GM18868 (cell line): ENCODE measurements around the gene IRF9.

Experiments used
- ATAC-seq: cut with Tn5 transposase; IDR thresholded peaks from one replicate; pipeline ENCODE4 v1.9.1; 2021; ENCODE audit warnings: mild to moderate bottlenecking, moderate library complexity; ENCODE audit not compliant: unreplicated experiment

IRF9 gene

DNA sequence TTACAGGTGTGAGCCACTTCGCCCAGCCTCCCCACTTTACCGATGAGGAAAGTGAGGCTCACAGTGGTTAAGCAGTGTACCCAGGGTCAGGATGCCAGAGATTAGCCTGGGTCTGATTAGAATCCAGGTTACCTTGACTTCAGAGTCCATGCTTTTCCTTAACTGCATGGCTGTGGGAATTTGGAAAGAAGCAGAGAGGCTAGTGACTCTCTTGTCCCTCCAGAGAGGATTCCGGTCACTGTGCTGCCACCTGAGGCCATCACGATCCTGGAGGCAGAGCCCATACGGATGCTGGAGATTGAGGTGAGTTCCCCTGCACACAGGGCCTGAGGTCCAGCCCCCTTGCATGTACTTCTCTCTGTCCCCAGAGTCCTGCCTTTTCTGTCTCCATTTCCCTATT, 15.5 kb downstream of the IRF9 start:
- ATAC-seq, result no peak

GRCh38 chr14:24177041-24177825, 16.2 kb downstream of the IRF9 start:
- no peak for ATAC-seq

DNA sequence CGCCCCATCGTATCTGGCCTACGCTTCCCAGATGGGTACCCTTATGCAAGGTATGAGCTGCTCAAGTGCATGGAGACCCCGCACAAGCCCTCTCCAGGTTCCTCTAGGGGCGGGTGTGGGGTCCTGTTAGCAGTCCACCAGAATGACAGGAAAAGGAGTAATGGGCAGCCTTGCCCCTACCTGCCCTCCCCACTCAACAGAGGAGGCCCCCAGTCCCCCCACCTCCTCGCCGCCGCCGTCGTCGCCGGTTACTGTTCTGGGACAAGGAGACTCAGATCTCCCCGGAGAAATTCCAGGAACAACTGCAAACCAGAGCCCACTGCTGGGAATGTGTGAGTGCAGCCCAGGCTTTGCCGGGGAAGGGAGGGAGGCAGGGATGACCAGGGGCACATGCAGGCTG, 16.8 kb downstream of the IRF9 start:
- no peak for ATAC-seq

GRCh38 chr14:24178399-24179178, 17.5 kb downstream of the IRF9 start:
- no peak for ATAC-seq

DNA sequence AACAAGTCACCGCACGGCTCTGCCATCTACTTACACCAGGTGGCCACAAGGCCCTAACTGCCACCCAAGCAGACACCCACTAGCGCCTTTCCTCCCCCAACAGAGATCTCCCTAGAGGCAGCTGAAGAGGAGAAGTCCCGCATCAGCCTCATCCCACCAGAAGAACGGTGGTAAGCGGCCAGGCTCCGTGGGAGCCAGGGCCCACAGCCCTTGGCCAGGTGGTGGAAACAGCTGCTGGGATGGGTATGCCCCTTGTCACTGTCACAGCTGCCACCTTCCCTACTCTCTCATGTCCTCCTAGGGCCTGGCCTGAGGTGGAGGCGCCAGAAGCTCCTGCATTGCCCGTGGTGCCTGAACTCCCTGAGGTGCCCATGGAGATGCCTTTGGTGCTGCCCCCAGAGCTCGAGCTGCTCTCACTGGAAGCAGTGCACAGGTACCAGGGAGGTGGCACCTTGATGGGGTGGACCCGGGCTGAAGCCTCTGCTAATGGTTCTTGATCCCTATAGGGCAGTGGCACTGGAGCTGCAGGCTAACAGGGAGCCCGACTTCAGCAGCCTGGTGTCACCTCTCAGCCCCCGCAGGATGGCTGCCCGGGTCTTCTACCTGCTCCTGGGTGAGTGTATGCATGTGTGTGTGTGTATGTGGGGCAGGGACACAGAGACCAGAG, 18.4 kb downstream of the IRF9 start:
- no peak for ATAC-seq

DNA sequence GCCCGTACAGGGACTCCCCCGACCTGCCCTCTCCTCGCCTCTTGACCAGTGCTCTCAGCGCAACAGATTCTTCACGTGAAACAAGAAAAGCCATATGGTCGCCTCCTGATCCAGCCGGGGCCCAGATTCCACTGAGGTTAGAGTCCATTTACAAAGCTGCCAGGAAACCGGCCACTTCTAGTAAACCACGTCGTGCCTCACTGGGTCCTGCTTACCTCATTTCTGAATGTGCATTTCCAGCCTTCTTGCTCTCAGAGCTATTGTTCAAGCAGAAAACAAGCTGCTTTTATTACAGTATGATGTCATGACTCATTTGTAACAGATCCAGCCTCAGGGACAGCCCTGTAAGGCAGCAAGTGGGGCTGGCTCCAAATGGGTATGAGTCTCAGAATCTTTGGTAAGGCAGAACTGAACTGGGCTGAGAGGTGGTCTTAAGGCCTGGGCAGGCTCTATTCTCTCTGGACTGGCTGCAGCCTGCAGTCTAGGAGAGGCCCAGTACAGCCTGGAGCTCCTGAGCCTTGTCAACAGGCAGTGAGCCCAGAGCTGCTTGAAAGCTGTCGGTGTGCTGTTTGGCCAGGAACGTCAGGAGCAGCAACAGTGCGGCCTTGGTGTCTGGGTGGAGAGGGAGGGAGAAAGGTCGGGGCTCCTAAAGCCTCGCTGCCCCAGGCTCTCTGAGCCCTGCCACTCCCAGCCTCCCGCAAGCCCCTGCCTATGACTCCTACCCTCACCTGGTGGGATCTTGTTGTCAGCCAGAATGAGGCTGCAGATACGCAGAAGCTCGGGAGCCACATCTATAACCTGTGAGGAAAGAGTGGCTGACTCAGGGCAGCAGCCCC, 19.1 kb downstream of the IRF9 start:
- ATAC-seq, result no peak

- ATAC-seq, result no peak
Observed at GRCh38 chr14:24181371-24182077, 20.5 kb downstream of the IRF9 start.

- no peak for ATAC-seq
Observed at GRCh38 chr14:24182110-24182882, 21.2 kb downstream of the IRF9 start.

- no peak for ATAC-seq
Observed at GRCh38 chr14:24183014-24183481, 22.0 kb downstream of the IRF9 start.

- no peak for ATAC-seq
Observed at GRCh38 chr14:24184104-24184970, 23.3 kb downstream of the IRF9 start.

DNA sequence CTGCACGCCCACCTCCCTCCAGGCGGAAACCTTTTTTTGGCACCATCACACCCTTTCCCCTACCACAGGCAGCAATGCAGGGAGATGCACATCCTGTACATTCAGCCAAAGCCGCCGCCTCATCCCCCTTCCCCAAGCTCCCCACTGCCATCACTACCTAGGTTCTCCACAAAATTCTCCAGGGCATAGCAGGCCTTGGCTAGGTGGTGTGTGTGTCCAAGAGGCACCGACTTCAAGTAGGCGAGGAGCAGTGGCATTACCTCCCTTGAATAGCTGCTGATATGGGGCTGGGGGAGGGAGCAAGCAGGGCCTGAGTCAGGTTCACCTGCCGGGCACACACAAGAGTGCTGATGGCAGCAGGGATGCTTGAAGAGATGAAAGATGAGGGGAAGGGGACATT, 24.0 kb downstream of the IRF9 start:
- no peak for ATAC-seq

GRCh38 chr14:24185741-24186140, 24.7 kb downstream of the IRF9 start:
- ATAC-seq, result no peak

DNA sequence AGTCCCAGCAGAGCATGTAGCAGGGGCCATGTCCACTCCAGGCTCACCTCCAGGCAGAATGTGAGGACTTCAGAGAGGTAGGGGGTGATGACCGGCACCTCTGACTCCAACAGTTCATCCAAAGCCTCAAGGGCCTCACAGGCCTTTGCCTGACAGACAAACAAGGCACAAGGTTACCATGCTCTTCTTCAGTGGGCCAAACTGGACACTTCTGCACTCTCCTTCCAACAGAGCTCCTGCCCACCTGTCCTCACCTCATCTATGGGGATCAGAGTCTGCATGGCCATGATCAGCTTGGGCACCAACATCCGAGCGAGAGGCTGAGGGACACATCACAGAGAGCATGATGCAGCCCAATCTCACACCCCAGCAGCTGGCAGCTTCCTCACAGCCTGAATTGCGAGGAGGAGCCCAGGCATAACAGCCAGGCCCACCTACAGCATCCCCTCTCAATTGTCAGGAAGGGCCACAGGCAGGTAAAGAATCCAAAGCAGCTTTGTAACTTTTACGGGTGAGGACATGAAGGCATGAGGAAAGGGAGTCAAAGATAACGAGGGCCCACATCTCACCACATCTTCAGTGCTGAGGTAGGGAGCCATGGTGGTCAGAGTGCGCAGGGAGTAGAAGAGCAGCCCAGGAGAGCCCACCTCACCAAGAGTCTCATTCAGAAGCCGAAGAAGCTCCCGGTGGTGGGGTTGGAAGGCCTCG, 25.9 kb downstream of the IRF9 start:
- ATAC-seq, result no peak

DNA sequence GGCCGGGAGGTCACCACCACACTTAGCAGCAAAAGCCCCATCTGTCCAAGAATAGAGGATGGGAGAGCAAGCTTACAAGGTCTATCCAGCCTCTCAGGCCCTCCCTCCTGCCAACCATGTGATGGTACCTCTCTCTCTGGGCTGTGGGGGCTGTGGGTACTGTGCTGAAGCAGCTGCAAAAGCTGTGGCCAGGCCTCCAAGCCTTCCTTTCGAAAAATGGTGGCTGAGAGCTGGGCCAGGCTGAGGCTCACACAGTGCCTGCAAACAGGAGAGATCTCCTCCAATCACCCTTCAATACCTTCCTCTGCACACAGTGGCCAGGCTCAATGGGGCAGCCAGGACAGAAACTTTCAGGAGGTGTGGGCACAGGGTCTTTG, 26.5 kb downstream of the IRF9 start:
- no peak for ATAC-seq

DNA sequence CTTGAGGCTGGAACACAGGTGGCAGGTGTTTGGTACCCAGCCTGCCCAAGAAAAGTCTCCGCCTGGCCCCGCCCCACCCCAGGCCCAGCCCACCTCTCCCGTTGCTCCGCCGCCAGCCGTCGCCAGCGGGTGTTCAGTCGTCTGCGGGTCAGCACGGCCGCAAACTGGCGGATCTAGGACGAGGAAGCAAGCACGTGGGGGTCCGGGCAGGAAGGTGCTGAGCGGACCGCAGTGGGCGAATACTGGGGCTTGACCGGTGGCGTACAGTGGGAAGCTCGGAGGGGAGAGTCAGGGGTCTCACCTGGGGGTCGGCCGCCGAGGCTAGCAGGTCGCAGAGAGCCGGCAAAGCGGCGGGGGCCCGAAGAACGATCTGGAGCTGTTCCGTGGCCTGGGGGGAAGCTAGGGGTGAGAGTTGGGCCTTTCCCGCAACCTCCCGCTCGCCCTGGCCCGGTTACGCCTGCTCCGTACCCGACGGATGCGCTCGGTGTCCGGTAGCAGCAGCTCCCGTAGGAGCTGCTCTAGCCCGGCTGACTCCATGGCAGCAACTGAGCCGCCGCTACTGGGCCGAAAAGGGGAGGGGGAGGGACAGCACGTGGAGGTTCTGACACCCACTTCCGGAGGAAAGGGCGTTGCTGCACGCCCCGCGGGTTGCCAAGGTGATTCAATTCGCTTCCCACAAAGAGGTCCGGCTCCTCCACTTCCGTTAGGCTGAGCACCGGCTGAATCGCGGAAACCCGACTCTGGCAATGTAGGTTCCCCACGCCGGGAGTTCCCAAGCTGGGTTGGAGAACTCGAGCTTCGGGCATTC, 27.4 kb downstream of the IRF9 start, which contains the start of gene IPO4:
IPO4 (minus strand) TSS at position 566 of the 808 bp plus-strand sequence; CDS start at position 537, 29 bp downstream.
- peak; percentile 97 for ATAC-seq

DNA sequence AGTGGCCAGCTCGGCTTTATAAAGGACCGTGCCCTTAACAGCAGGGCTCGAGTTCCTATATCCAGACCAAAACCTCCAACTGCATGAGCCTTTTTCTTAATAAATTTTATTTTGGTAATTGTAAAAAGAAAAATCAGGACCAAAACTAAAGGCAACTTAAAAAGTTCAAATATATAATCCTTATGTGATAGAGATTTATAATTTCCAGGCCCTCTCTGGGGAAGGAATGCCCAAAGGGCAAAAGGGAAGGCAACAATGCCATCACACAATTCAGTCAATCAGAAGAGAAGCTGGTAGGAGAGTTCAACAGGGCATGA, 28.0 kb downstream of the IRF9 start:
- ATAC-seq, result no peak

- ATAC-seq, result no peak
Observed at GRCh38 chr14:24189460-24189859, 28.4 kb downstream of the IRF9 start.
